Stimulated activated CD4-positive, alpha-beta T cell treated with anti-CD3 and anti-CD28 coated beads, Interleukin-15, amount 100 ng/mL, for 24 hours (primary cell): ENCODE measurements around the gene RMND5A.
A peak's percentile ranks its signal among the peaks of the same experiment; 100 is the strongest.

ENCODE experiments used
- DNase-seq: peaks from one replicate; pipeline ENCODE4 v3.0.0-alpha.2; 2020

The RMND5A gene

GRCh38 chr2:86800856-86801567 lies 80.9 kb downstream of the RMND5A start:
- DNase-seq = no peak

DNA sequence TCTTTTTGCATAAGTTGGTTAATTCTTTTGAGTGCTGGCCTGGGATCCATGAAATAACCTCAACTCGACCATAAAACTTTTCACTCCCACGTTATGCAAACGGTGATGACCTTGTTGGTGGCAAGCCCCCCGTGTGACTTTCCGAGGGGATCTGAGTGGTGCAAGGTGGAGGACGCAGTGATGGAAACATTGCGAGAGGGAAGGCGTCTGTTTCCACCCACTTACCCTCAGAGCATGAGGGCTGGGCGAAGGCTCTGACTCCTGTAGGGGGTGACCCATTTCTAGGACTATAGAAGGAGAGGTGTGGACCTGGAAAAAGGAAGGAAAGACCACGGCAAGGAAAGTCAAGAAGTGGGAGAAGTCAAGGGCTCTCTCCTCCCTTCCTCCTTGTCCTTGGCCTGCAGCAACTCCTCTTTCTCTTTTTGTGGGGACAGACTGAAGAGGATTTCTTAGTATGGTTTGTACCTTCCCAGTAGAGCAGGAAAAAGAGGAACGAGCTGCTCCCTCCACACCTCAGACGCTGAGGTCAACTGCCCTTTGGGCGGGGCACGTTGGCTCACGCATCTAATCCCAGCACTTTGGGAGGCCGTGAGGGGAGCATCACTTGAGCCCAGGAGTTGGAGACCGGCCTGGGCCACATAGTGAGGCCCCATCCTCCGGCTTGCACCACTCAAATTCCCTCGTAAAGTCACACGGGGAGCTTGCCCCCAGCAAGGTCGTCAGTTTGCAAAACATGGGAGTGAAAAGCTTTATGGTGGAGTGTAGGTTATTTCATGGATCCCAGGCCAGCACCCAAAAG lies 86.2 kb downstream of the RMND5A start:
- no peak for DNase-seq

GRCh38 chr2:86807133-86807467 lies 87.0 kb downstream of the RMND5A start:
- DNase-seq = no peak

DNA sequence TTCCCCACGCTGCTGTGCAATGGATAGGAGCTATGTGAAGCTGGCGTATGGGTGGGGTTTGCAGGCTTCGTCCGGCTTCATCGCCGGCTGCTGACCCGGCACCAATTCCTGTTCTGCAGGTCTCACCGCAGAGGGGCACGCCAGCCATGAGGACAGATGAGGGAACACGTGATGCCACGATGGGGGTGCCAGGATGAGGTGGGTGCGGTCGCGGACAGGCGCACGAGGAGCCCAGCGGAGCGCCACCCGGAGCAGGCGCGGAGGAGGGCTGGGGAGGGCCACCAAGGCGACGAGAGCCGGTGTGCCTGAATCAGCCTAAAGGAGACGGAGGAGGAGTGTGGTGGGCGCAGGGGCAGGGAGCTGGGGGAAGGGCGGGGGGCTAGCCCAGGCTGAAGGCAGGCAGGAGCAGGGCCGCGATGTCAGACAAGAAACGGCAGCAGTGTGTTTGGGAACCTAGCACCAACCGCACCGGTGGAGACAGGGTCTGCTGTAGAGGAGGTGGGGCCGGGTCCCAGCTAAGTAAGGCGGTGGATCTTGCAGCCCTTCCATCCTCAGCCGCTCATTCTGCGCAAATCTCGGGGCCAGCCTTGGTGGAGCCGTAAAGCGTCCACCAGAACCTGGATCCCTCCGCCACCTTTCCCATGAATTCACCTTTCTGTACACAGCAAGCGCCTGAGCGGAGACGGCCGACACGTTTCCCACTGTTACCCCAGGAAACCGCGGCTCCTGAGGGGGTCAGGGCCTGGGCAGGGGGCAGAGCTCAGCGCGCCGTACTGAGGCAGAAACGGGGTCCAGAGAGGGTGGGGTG lies 87.6 kb downstream of the RMND5A start:
- DNase-seq = peak; percentile 58

GRCh38 chr2:86808315-86809161 lies 88.4 kb downstream of the RMND5A start:
- peak; percentile 93 for DNase-seq

- DNase-seq = no peak
These were observed 89.5 kb downstream of the RMND5A start for GRCh38 chr2:86809481-86810121.

DNA sequence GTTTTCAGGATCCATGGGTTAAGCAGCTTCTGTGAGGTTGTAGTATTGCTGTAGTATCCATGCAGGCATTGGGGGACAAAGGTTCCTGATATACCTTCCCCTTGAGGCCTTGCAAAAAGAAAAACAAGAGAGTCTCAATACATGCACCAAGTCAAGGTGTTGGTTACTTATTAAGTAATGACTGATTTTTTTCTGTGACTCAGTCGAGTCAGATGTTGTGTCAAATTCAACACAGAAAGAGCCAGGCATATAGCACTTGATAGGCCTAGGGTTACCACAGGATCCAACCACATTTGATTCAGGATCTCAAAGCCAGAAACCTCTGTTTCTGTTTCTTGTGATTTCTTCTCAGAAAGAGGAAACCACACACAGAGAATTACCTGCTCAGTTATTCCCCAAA lies 95.5 kb downstream of the RMND5A start:
- DNase-seq = no peak

DNA sequence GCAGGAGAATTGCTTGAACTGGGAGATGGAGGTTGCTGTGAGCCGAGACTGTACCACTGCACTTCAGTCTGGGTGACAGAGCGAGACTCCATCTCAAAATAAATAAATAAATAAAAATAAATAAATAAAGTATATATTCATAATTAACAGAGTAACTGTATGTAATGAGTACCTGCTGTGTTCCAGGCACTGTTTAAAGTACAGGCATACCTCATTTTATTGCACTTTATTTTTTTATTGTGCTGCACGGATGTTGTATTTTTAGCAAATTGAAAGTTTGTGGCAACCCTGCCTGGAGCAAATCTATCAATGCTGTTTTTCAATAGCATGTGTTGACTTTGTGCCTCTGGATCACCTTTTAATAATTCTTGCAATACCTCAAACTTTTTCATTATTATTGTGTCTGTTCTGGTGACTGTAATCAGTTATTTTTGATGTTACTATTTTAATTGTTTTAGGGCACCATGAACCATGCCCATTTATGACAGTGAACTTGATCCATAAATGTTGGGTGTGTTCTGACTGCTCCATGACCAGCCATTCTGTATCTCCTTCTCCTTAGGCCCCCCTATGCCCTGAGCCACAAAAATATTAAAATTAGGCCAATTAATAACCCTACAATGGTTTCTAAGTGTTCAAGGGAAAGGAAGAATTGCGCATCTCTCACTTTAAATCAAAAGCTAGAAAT lies 98.2 kb downstream of the RMND5A start:
- DNase-seq = no peak

GRCh38 chr2:86818957-86819356 lies 98.9 kb downstream of the RMND5A start:
- no peak for DNase-seq

DNA sequence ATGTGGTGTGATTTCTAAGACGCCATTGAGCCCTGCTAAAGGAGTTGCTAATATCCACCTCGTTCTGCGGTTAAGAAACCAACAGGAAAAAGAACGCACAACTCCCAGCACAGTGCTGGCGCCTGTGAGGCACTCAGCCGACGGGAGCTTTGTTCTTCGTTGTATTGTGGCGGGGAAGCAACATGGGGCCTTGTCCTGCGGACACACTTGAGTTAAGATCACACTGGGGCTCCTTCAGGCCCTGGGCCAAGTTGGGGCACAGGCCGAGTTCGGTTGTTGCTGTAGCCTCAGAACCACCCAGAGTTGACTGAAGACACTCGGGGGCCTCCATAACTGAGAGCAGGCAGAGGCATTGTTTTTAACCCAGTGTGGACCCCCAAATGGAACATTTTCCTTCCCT lies 101.2 kb downstream of the RMND5A start:
- no peak for DNase-seq

DNA sequence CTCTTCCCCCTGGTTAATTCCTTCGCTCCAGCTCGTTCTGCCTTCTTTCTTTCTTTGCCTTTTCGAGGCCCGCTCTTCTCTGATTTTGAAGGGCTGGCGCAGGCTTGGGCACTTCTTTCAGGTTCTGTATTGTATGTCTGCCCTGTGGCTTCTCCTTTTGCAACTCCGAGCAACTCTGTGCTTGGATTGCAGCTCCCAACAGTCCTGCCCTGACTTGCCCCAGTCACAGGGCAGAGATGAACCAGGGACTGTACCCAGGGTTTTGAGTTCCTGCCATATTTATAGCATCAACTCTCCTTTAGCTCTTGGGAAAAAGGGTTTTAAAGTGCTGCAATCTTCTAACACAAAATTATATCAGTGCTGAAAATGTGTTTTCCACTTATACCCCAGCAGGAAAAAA lies 101.8 kb downstream of the RMND5A start:
- no peak for DNase-seq

- DNase-seq = no peak
These were observed 102.7 kb downstream of the RMND5A start for GRCh38 chr2:86822668-86823345.

DNA sequence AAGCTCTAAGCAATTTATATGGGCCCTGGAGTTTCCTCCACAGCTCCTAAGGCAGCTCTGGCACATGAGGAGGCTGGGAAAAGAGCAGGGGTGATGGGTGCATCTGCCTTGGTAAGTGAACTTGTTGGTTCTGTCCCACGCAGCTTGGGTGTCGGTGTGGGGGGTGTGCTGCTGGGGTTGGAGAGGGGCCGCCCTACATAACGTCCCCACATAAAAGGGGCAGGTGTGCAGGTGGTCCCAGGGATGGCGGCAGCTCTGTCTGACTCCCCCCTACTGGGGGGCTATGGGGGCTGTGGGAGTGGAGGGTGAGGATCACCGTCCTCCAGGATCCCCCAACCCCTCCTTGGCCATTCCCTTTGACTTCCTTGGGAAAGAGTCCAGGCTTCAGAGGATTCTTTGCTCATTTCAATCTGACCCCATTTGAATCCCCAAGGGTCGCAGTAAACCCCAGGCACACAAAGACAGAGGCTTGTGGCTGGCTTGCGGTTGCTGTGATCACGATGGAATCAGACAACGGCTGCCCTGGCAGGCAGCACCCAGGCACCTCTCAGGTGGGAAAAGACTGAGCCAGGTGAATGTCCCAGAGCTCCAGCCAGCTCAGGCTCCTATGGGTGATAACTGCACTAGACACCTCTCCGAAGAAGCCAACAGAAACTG lies 105.1 kb downstream of the RMND5A start:
- DNase-seq = no peak

GRCh38 chr2:86825693-86826381 lies 105.7 kb downstream of the RMND5A start:
- peak; percentile 21 for DNase-seq

DNA sequence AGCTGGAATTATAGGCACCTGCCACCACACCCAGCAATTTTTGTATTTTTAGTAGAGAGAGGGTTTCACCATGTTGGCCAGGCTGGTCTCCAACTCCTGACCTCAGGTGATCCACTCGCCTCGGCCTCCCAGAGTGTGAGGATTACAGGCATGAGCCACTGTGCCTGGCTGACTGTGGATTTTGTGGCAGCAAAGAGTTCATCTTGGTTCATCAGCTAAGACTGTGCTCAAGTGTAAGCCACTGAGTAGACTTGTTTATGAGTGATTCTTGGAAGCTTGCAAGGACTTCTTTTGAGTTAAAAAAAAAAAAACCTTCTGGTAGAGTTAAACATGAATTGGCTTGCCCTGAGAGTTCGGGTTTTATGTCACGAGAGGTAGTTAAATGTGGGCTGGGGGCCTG lies 106.9 kb downstream of the RMND5A start:
- no peak for DNase-seq
